Fibroblast of the conjunctiva (primary cell): ENCODE results near the gene KIF26B.

Experiments
- DNase-seq: peaks from one replicate; pipeline ENCODE4 v3.0.0-alpha.2; 2010; ENCODE audit warnings: low read depth

The KIF26B gene

GRCh38 chr1:245209658-245210435, 55.1 kb downstream of the KIF26B start:
- no peak for DNase-seq

GRCh38 chr1:245211035-245211749, 56.4 kb downstream of the KIF26B start:
- no peak for DNase-seq

DNA sequence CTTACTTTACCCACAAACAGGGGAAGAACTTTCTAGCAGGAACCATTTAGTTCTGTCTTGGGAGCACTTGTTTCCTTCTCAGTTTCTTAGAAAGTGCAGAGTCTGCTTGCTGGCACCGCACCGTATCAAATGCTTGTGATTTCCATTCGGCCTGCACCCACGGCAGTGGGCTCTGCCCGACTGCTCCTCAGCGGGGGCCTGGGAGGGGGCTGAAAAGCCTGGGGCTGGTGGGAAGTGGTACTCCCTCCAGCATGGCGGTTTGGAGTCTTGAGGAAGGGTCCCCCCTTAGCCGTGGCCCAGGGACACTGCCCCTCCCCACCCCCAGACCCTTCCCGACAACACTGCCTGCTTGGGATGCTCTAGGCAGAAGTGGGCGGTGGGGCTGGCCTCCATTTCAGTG, 57.0 kb downstream of the KIF26B start:
- DNase-seq = no peak

- DNase-seq = no peak
Observed at GRCh38 chr1:245212221-245212710, 57.5 kb downstream of the KIF26B start.

DNA sequence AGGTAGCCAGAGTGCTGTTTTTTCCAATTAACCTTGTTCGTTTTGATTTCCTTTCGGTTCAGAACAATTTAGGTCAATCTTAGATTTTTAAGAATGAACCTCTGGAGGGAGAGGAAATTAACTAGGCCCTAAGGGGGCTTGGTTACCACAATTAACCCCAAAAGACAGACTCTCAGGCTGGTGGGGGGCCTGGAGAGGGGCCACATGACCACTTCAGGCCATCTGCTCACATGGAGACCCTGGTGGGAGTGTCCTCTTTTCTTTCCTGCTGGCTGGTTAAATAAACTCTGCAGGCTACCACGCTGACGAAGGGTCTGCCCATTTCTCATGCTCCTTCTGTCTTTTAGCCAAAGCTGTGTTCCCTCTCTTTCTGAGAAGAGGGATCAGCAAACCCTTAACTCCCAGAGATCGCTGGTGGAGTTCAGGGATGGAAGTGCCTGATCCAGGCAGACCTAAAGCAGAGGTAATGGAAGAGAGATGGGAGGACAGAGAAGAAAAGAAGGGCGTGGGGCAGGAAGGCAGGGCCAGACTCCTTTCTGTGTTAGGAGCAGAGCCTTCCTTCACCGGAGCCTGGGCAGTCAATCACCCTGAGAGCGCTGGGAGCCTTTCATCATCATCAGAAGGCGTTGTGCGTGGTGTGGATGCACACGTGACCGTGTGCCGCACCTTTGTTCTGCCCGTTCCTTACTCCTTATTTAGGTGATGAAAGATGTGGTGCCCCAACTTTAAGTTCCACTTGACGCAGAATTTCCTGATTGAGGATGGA, 58.5 kb downstream of the KIF26B start:
- DNase-seq = no peak

DNA sequence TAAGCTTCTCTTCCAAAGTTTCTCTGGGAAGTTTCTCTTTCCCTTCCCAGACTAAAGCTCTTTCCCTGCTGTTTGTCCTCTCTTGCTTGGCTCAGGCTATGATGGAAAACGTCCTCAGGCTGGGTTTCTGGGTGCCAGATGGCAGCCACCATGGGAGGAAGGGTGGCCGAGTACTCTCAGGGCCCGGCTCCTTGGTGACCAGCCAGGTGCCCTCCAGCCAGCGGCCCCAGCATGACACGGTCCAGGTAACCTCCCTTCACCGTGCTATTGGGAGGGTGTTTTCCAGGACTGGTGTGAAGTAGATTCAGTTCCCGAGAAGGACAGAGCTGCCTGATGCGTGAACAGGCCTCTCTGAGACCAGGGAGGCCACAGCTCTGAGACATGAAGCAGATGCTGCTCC, 60.3 kb downstream of the KIF26B start:
- no peak for DNase-seq

GRCh38 chr1:245216366-245217115, 61.8 kb downstream of the KIF26B start:
- no peak for DNase-seq

- no peak for DNase-seq
Observed at GRCh38 chr1:245217853-245218608, 63.2 kb downstream of the KIF26B start.

- no peak for DNase-seq
Observed at GRCh38 chr1:245220381-245220985, 65.7 kb downstream of the KIF26B start.

GRCh38 chr1:245221805-245222204, 67.0 kb downstream of the KIF26B start:
- no peak for DNase-seq

DNA sequence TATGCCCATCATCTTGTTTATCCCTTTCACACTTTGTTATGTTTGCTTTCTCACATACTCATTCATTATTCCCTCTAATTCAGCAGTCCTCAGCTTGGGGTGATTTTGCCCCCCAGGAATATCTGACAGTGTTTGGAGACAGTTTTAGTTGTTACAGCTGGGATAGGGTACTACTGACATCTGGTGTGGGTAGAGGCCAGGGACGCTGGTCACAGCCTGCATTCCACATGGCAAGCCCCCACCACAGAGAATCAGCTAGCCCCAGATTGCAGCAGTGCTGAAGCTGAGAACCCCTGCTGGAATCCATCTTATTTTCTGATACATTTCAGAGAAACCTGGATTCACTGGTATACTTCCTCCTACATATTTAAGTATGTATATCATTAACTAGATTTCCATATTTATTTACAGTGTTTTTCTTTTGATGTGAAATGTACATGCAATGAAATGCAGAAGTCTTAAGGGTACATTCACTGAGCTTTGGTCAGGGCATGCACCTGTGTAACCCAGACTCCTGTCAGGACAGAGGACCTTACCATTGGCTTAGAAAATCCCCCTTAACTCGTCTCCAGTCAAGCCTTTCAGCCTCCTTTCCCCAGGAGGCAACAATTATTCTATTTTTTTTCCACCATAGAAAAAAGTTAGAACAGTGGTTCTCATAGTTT, 68.3 kb downstream of the KIF26B start:
- no peak for DNase-seq

- no peak for DNase-seq
Observed at GRCh38 chr1:245225322-245226202, 70.8 kb downstream of the KIF26B start.

DNA sequence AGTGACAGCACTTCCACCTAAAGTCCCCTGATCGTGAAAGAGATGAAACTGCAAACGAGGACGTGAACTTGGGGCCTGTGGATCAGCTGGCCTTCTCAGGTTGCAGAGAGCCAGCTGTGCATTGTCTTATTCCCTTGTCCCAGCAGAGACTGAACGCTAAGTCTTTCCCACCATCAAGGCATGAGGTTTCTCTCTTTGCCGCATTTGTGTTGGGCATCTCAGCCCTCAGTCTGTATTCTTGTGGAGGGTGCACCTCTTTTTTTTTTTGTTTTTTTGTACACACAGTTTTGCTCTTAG, 71.4 kb downstream of the KIF26B start:
- no peak for DNase-seq

DNA sequence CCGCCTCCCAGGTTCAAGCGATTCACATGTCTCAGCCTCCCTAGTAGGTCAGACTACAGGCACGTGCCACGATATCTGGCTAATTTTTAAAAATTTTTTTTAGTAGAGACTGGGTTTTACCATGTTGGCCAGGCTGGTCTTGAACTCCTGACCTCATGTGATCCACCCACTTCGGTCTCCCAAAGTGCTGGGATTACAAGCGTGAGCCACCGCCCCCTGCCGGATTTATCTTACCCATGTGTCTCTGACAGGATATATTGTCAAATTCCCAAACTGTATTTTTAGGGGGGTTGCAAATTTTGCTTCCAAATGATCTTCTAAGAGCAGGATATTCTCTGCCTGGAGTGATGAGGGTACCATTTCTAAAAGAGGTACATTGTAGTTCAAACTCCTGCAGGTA, 74.3 kb downstream of the KIF26B start:
- no peak for DNase-seq

DNA sequence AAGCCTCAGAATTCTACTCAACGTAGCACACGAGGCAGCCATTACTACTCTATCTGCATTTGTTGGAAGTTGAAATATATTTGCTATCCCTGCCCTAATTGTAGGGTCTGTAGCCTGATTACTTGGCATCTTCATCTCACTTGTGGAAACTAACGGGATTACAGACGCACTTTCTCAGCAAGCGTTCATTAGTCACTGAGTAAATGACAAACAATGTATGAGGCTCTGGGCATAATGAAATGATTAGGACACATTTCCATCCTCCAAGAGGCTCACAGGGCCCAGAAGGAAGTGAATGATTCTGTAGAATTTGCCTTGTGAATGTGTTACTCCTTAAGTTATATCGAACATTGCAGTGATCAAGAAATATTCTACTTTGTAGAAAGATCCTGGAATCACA, 78.1 kb downstream of the KIF26B start:
- no peak for DNase-seq

- no peak for DNase-seq
Observed at GRCh38 chr1:245234217-245235081, 79.7 kb downstream of the KIF26B start.

DNA sequence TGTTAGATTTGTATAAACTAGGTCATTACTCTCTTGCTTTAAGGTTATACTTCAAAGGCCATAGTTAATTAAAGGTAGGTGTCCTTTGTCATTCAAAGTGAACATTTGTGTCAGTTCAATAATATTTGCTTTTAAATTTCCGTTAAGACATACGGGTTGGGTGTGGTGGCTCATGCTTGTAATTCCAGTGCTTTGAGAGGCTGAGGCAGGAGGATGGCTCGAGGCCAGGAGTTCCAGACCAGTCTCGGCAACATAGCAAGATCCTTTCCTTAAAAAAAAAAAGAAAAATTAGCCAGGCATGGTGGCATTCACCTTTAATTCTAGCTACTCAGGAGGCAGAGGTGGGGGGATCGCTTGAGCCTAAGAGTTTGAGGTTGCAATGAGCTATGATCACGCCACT, 80.4 kb downstream of the KIF26B start:
- DNase-seq = no peak

DNA sequence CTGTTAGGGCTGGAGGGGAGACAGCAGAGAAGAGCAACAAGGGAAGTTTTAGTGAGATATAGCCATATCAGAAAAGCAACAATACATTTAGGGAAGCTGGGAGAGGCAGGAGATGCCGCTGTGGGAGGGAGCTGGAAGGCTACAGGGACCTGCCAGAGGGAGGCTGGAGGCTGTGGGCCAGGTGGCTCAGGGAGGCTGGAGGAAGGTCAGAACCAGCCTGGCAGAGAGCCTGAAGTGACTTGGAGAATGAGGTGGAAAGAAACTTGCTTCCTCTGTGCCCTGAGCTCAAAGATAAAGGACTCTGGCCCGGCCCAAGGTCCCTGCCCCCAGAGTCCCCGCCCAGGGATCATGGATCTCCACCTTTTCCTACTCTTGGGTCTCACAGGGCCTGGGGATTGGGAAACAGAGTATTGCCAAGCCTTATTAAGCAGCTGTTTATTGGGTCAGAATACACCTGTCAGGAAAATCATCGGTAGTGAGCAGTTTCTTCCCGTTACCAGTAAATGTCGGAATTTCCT, 85.9 kb downstream of the KIF26B start:
- no peak for DNase-seq
